GM12878 (cell line): ENCODE data around the gene ODAD4. TPM values are rescaled to one million over a fixed set of nuclear protein-coding genes. Genes with fewer than 3 reads are reported as not detected.

Experiments used
- ATAC-seq: fragments of 200-7000 bp; cut with Tn5 transposase; 3 replicates; pipeline ENCODE4 v1.9.1; 2020; ENCODE audit warnings: mild to moderate bottlenecking, moderate library complexity
- BruUV-seq: library from RNA; stranded (reverse); fragments of 400-500 nt; replicated peaks from 2 replicates; lab custom pipeline; 2021; lab: Mats Ljungman, UMichigan
- CTCF ChIA-PET: fragments of 300-600 bp; sonication (Branson Sonifier 250); formaldehyde crosslinking; extraction: SDS; loops from one replicate; lab custom pipeline; 2021; ENCODE audit warnings: inconsistent platforms; lab: Yijun Ruan, JAX
- POLR2A ChIA-PET: fragments of 350-600 bp; formaldehyde crosslinking; extraction: SDS; loops from one replicate; lab custom pipeline; 2021; ENCODE audit warnings: inconsistent platforms; lab: Charles Lee
- RAD21 ChIA-PET: fragments of 300-600 bp; sonication (Branson Sonifier 250); formaldehyde crosslinking; loops from one replicate; lab custom pipeline; 2023; ENCODE audit warnings: antibody characterized with exemption; ENCODE audit not compliant: unreplicated experiment; lab: Charles Lee
- SMC1A ChIA-PET: fragments of 300-600 bp; sonication (Branson Sonifier 250); formaldehyde crosslinking; loops from one replicate; lab custom pipeline; 2023; ENCODE audit not compliant: unreplicated experiment, uncharacterized antibody; lab: Charles Lee
- DNase-seq: peaks from one replicate; pipeline ENCODE4 v3.0.0-alpha.2; 2011; ENCODE audit warnings: low read depth, low spot score
- FAIRE-seq: peaks from 3 replicates; lab custom pipeline; 2011; peaks lifted over from hg19 to GRCh38; lab: Jason Lieb, UNC
- H2AFZ ChIP-seq: 2 replicates; pipeline ENCODE4 v1.6.0; 2011; ENCODE audit warnings: low read depth, low read length, control low read depth; ENCODE audit not compliant: control insufficient read depth
- H3K27ac ChIP-seq: 2 replicates; pipeline ENCODE4 v1.5.1; 2011; ENCODE audit warnings: control low read depth; ENCODE audit not compliant: control insufficient read depth, insufficient read depth
- H3K27me3 ChIP-seq, 2 experiments: replicated peaks in 1 of 2; 2 replicates each; pipeline versions ENCODE4 v1.6.0 to v1.6.1; 2011; ENCODE audit warnings: low read length in 1 of 2; ENCODE audit not compliant: control insufficient read depth in 2 of 2, insufficient read depth in 2 of 2
- H3K36me3 ChIP-seq, 2 experiments: 2 replicates each; pipeline ENCODE4 v1.5.1; 2011; ENCODE audit warnings: low read length in 1 of 2; ENCODE audit not compliant: control insufficient read depth in 2 of 2, insufficient read depth in 2 of 2
- H3K4me1 ChIP-seq: 2 replicates; pipeline ENCODE4 v1.6.1; 2011; ENCODE audit warnings: mild to moderate bottlenecking, low read length, moderate library complexity, mixed read lengths; ENCODE audit not compliant: control insufficient read depth, insufficient read depth
- H3K4me2 ChIP-seq: 2 replicates; pipeline ENCODE4 v1.6.0; 2011; ENCODE audit warnings: control low read depth; ENCODE audit not compliant: control insufficient read depth, insufficient read depth
- H3K4me3 ChIP-seq: fragments of 200-600 bp; sonication (generic); 2 replicates; pipeline ENCODE4 v1.5.1; 2016
- H3K79me2 ChIP-seq: 2 replicates; pipeline ENCODE4 v1.6.0; 2011; ENCODE audit warnings: low read length; ENCODE audit not compliant: control insufficient read depth, insufficient read depth
- H3K9ac ChIP-seq: 2 replicates; pipeline ENCODE4 v1.8.0; 2011; ENCODE audit warnings: low read length, control low read depth, mixed read lengths; ENCODE audit not compliant: control insufficient read depth, insufficient read depth
- H3K9me3 ChIP-seq: replicated peaks from 3 replicates; pipeline ENCODE4 v1.5.1; 2011; ENCODE audit warnings: mild to moderate bottlenecking, low read length; ENCODE audit not compliant: control insufficient read depth, insufficient read depth
- H4K20me1 ChIP-seq: 2 replicates; pipeline ENCODE4 v1.6.0; 2011; ENCODE audit not compliant: control insufficient read depth, insufficient read depth
- JUND ChIP-seq: IDR thresholded peaks from 2 replicates; pipeline ENCODE4 v1.6.1; 2012; ENCODE audit warnings: low read depth, mild to moderate bottlenecking, low read length, improper control_type of control experiment, moderate library complexity
- SIN3A ChIP-seq: IDR thresholded peaks from 2 replicates; pipeline ENCODE4 v1.6.1; 2012; ENCODE audit warnings: low read depth, low read length, improper control_type of control experiment
- SMAD5 ChIP-seq: IDR thresholded peaks from 2 replicates; pipeline ENCODE4 v1.6.1; 2016; ENCODE audit warnings: antibody characterized with exemption, low read depth
- SRF ChIP-seq, 2 experiments: IDR thresholded peaks; 2 replicates each; pipeline ENCODE4 v1.6.1; 2011; ENCODE audit warnings: low read depth in 2 of 2, low read length in 2 of 2, mild to moderate bottlenecking in 1 of 2, moderate library complexity in 1 of 2
- TCF3 ChIP-seq: IDR thresholded peaks from 2 replicates; pipeline ENCODE4 v1.6.1; 2012; ENCODE audit warnings: low read depth, mild to moderate bottlenecking, low read length, borderline replicate concordance; ENCODE audit not compliant: insufficient read depth
- WRNIP1 ChIP-seq: IDR thresholded peaks from 2 replicates; pipeline ENCODE4 v1.6.1; 2011; ENCODE audit warnings: low read depth, low read length, improper control_type of control experiment, borderline replicate concordance
- YY1 ChIP-seq: IDR thresholded peaks from 2 replicates; pipeline ENCODE4 v1.6.1; 2011; ENCODE audit warnings: low read depth, mild to moderate bottlenecking, low read length
- ZNF217 ChIP-seq: fragments of 450-650 bp; IDR thresholded peaks from 2 replicates; pipeline ENCODE4 v1.6.1; 2017; ENCODE audit warnings: antibody characterized with exemption, mild to moderate bottlenecking
- WGBS: methylation state at CpG from one replicate; pipeline ENCODE4 v1.1.6; 2016; ENCODE audit warnings: low lambda C conversion rate; ENCODE audit not compliant: insufficient replicate concordance, insufficient coverage; ENCODE audit errors: missing lambda C conversion rate; 5-methylcytosine and 5-hydroxymethylcytosine counted together
- in situ Hi-C: fragments of 300-500 bp; cut with MboI; formaldehyde crosslinking; loops from 9 replicates; pipeline ENCODE4 v1.14.3; 2018; ENCODE audit warnings: mixed read lengths
- intact Hi-C: fragments of 100-400 bp; cut with micrococcal nuclease; formaldehyde crosslinking; loops from one replicate; pipeline ENCODE4 v1.14.2; 2022; ENCODE audit not compliant: unreplicated experiment
- polyA plus RNA-seq, 11 experiments: library from polyadenylated mRNA; depleted of rRNA in 4 of 11; unstranded in 6 of 11; stranded (reverse) in 5 of 11; fragments of >200 nt; fragmentation: Nextera tagmentation in 4 of 11; fragmentation: Illumina TruSeq in 1 of 11; extraction: Ambion mirVana in 4 of 11; extraction: Trizol in 1 of 11; gene quantifications; 1 replicate in 1 of 11; 2 replicates in 10 of 11; pipeline versions ENCODE4 v1.2.1 to v1.2.3, GENCODE V29; 2011 to 2016; ENCODE audit warnings: inconsistent platforms in 2 of 11, missing spikeins in 2 of 11, low read depth in 1 of 11
- total RNA-seq, 4 experiments: library from RNA; depleted of rRNA in 3 of 4; stranded (reverse); fragments of >200 nt in 3 of 4; fragmentation: Illumina TruSeq in 1 of 4; extraction: Trizol in 1 of 4; gene quantifications; 2 replicates each; pipeline versions ENCODE4 v1.2.1 to v1.2.3, GENCODE V29; 2013 to 2021
- TF ChIP-seq, protein P1 (sequence below): IDR thresholded peaks from 2 replicates; pipeline ENCODE4 v1.6.1; 2011; ENCODE audit warnings: borderline replicate concordance, low read depth, mild to moderate bottlenecking, moderate library complexity, mixed read lengths, low read length; ENCODE audit not compliant: insufficient read depth; ENCODE audit errors: extremely low read length

Gene ODAD4
- total and polyA plus RNA-seq, 10 of the 15 experiments (the other 5 are each of a cell fraction or from before 2014, with no cell fraction given), result 0.10 to 0.73 (median 0.35) TPM

GRCh38 chr17:41986634-41987033, 56.2 kb downstream of the ODAD4 start:
- ChIA-PET CTCF (no interaction called here), RAD21 (no interaction called here), SMC1A (no interaction called here), POLR2A (no interaction called here)
- H4K20me1 ChIP-seq, result no peaks in the 10 kb centered on the region
- no peaks in the 10 kb centered on the region for H3K4me1 ChIP-seq
- H3K4me3 ChIP-seq, result no peak overlapping the region
- DNase-seq (no peak), ATAC-seq (no peak), FAIRE-seq (no peak)
- TF ChIP-seq WRNIP1, result no peak
- TF ChIP-seq, protein P1, sequence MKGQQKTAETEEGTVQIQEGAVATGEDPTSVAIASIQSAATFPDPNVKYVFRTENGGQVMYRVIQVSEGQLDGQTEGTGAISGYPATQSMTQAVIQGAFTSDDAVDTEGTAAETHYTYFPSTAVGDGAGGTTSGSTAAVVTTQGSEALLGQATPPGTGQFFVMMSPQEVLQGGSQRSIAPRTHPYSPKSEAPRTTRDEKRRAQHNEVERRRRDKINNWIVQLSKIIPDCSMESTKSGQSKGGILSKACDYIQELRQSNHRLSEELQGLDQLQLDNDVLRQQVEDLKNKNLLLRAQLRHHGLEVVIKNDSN, result no peak
- TF ChIP-seq SIN3A, result no peak
- no peak for TF ChIP-seq YY1
- no peak for TF ChIP-seq SRF (IDR thresholded peaks at IDR 0.05; ENCODE audit: low read depth in 2 of 2, low read length in 2 of 2)
- no peak for TF ChIP-seq JUND
- no peak for TF ChIP-seq SMAD5
- no peak for TF ChIP-seq ZNF217
- no peak for TF ChIP-seq TCF3
- WGBS, result 100% methylated on average over 1 of the region's 1 CpG
- no peak overlapping the region for H3K27ac ChIP-seq
- in situ Hi-C loops, result no loop called here
- H3K79me2 ChIP-seq, result no peaks in the 10 kb centered on the region
- H3K9me3 ChIP-seq, result no peaks in the 10 kb centered on the region
- no peak overlapping the region for H2AFZ ChIP-seq
- H3K27me3 ChIP-seq, result no peaks in the 10 kb centered on the region
- no peak overlapping the region for H3K4me2 ChIP-seq
- H3K9ac ChIP-seq, result no peak overlapping the region
- BruUV-seq, result TSS peak; percentile 11
- H3K36me3 ChIP-seq, result peaks cover 24 to 40% of the 10 kb centered on the region in 2 experiments
- intact Hi-C loops, result no loop called here
